Measurements from ENCODE around the gene PKP4. TPM values are rescaled to one million over a fixed set of nuclear protein-coding genes. Genes with fewer than 3 reads are reported as not detected.

PKP4 gene
- total RNA-seq, 1 experiment from 2014 or later, result 52.0 TPM

DNA sequence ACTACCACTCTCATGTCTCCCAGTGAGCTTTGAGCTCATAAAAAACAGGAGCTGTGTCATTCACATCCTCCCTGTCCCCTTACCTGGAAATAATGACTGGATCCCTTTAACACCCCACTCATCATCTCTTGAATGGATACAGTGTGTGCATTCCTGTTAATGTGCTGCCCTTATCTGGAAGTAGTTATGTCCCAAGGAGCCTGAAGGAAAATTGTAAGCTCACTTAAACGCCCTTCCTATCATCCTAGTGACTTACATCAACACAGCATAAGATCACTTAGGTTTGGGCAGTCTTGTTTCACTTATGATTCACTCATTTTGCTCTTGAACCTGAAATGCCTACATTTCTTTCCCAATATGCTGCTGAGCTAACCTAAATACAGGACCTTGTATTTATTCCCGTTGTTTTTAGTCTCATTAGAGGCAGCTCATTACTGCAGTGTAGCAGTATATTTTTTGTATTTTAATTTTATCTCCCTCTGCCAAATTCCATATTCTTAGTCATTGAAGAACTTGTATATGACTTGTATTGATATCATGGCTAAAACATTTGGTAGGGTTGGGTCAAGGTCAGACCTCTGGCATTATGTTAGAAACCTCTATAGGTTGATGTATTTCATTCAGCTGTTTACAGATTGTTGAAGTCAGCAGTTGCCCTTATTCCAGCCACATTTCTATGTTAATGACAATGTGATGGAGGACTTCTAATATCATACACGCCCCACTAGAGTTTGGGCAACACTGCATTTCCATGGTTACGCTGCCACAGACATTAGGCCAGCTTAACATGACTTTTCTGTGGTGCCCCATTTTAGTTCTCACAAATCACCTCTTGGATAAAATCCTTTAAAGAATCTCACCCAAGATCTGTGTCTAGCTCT lies 72.9 kb downstream of the PKP4 start:
- no CpG with 5 or more reads among the region's 4 CpGs for WGBS (ENCODE audit: extremely low coverage, insufficient read length, low lambda C conversion rate)
- no peak for DNase-seq
- peak overlapping the region in 2 of 3 experiments; percentile 26 to 32; a peak in 2 of 7 replicates for H3K27ac Mint-ChIP-seq

More for the DNA sequence above, 72.9 kb downstream of the PKP4 start:
- no peaks in the 10 kb centered on the region for H3K23me2 ChIP-seq (ENCODE audit: insufficient read length, low read depth, low read length, poor library complexity, severe bottlenecking)
- no peak overlapping the region for H3K23ac ChIP-seq (ENCODE audit: insufficient read length, low read depth, low read length)
- no peaks in the 10 kb centered on the region for H4K20me1 ChIP-seq (ENCODE audit: control insufficient read depth, insufficient read depth, insufficient read length)
- no peak overlapping the region for H3K18ac ChIP-seq (ENCODE audit: insufficient read length, low read depth, low read length)
- no peak overlapping the region for H2BK20ac ChIP-seq (ENCODE audit: low read depth, low read length, poor library complexity, severe bottlenecking)
- H3K4me1 ChIP-seq (ENCODE audit: insufficient read depth, low read length), result no peaks in the 10 kb centered on the region; the same call in 1 of the 2 replicates
- no peak overlapping the region for H2BK12ac ChIP-seq (ENCODE audit: insufficient read length, low read depth, low read length)
- H3K4ac ChIP-seq (ENCODE audit: low read depth, low read length), result no peak overlapping the region
- no peaks in the 10 kb centered on the region for H3K27me3 ChIP-seq (ENCODE audit: insufficient read depth, low read length)
- no peak overlapping the region for H4K8ac ChIP-seq (replicated peaks; ENCODE audit: insufficient read length, low read depth, low read length)
- no peak overlapping the region for H2BK120ac ChIP-seq (ENCODE audit: low read depth, low read length, poor library complexity, severe bottlenecking)
- no peaks in the 10 kb centered on the region for H3K9me3 ChIP-seq (ENCODE audit: control insufficient read depth, low read depth, low read length)
- TF ChIP-seq, protein P1, sequence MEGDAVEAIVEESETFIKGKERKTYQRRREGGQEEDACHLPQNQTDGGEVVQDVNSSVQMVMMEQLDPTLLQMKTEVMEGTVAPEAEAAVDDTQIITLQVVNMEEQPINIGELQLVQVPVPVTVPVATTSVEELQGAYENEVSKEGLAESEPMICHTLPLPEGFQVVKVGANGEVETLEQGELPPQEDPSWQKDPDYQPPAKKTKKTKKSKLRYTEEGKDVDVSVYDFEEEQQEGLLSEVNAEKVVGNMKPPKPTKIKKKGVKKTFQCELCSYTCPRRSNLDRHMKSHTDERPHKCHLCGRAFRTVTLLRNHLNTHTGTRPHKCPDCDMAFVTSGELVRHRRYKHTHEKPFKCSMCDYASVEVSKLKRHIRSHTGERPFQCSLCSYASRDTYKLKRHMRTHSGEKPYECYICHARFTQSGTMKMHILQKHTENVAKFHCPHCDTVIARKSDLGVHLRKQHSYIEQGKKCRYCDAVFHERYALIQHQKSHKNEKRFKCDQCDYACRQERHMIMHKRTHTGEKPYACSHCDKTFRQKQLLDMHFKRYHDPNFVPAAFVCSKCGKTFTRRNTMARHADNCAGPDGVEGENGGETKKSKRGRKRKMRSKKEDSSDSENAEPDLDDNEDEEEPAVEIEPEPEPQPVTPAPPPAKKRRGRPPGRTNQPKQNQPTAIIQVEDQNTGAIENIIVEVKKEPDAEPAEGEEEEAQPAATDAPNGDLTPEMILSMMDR (conservative IDR thresholded peaks at IDR 0.05), result no peak
- H2BK15ac ChIP-seq (ENCODE audit: low read depth, low read length), result no peak overlapping the region
- H3K4me2 ChIP-seq (ENCODE audit: insufficient read depth, insufficient read length, low read length), result no peak overlapping the region
- no peak overlapping the region for H3K14ac ChIP-seq (ENCODE audit: insufficient read depth, low read length)
- H3K79me2 ChIP-seq (ENCODE audit: insufficient read depth, low read length), result no peaks in the 10 kb centered on the region; the same call in 1 of the 2 replicates
- no peak overlapping the region for H3K4me3 Mint-ChIP-seq
- H4K91ac ChIP-seq (ENCODE audit: insufficient read length, low read depth, low read length), result no peak overlapping the region
- H3K9ac ChIP-seq (ENCODE audit: extremely low read depth, insufficient read length, low read length), result no peak overlapping the region
- no peak overlapping the region for H3K27ac ChIP-seq (ENCODE audit: insufficient read length, low read depth, low read length)
- peaks cover 19% of the 10 kb centered on the region in 2 experiments for H3K4me1 Mint-ChIP-seq
- no peak overlapping the region for H2AFZ ChIP-seq (ENCODE audit: low read length)
- H3K9me3 Mint-ChIP-seq, result no peaks in the 10 kb centered on the region
- H3K36me3 Mint-ChIP-seq (ENCODE audit: insufficient read depth in 1 of 3, low read depth in 3 of 3), result peaks cover 0 to 4% (median 0%) of the 10 kb centered on the region in 3 experiments; a peak in 1 of 7 replicates
- no peaks in the 10 kb centered on the region for H3K27me3 Mint-ChIP-seq (ENCODE audit: low read depth)
- no peak overlapping the region for H2BK5ac ChIP-seq (ENCODE audit: insufficient read length, low read length)
- H2AK5ac ChIP-seq (ENCODE audit: insufficient read length, low read length), result no peak overlapping the region
- no peaks in the 10 kb centered on the region for H3K79me1 ChIP-seq (ENCODE audit: insufficient read depth, low read depth, low read length, poor library complexity, severe bottlenecking)
- no peak overlapping the region for H4K5ac ChIP-seq (ENCODE audit: insufficient read length, low read depth, low read length)
- no peak overlapping the region for H3K56ac ChIP-seq (ENCODE audit: insufficient read length, low read depth, low read length)
- no peak overlapping the region for H3T11ph ChIP-seq (ENCODE audit: low read length)
